GM12891 (cell line): Measurements from ENCODE around the gene PRKCA.

Experiments
- POLR2A ChIP-seq: IDR thresholded peaks from 2 replicates; pipeline ENCODE4 v1.6.1; 2011; ENCODE audit warnings: low read depth, low read length, control low read depth
- TAF1 ChIP-seq: IDR thresholded peaks from 2 replicates; pipeline ENCODE4 v1.6.1; 2011; ENCODE audit warnings: low read depth, low read length, control low read depth

DNA sequence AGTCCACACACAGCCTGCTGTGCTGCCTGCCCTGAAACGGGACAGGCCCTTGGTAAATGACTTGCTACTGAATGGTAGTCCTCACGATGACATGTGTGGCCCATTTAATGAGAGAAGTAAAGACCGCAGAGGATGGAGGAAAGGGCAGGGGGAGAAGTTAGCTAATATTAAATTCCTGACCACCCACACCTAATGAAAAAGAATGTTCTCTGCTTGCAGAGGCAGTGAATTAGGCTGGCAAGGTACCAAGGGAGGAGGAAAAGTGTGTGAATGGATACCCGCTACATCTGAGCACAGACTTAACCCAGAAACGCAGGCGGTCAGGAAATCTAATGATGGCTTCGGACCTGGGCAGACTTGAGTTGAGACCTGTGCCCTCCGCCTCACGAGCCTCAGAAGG, 141.2 kb downstream of the PRKCA start:
- TF ChIP-seq TAF1 (no peak), POLR2A (no peak)
